Adrenal gland (tissue), 12 donors: ENCODE measurements around the gene OPCML. TPM values are rescaled to one million over a fixed set of nuclear protein-coding genes. Genes with fewer than 3 reads are reported as not detected.

Source experiments
- DNase-seq, 7 donors: peaks; one replicate each; pipeline ENCODE4 v3.0.0-alpha.2; 2019 to 2020
- H3K27ac ChIP-seq, 5 donors: fragments of 200-600 bp; sonication (generic) in 4 of 5; 1 replicate in 3 of 5; 2 replicates in 2 of 5; pipeline versions ENCODE4 v1.5.1 to v1.8.0; 2016 to 2020; ENCODE audit warnings: mild to moderate bottlenecking in 1 of 5
- H3K27me3 ChIP-seq: fragments of 200-600 bp; 2 replicates; pipeline ENCODE4 v1.8.0; 2021
- H3K36me3 ChIP-seq, 2 donors: fragments of 200-600 bp; replicated peaks in 1 of 2; 1 replicate in 1 of 2; 2 replicates in 1 of 2; pipeline versions ENCODE4 v1.5.1 to v1.8.0; 2018 to 2022
- H3K4me1 ChIP-seq, 2 donors: fragments of 200-600 bp; replicated peaks in 1 of 2; 1 replicate in 1 of 2; 2 replicates in 1 of 2; pipeline versions ENCODE4 v1.5.1 to v1.8.0; 2018 to 2021
- H3K4me3 ChIP-seq, 4 donors: fragments of 200-600 bp; sonication (generic) in 3 of 4; one replicate each; pipeline ENCODE4 v1.5.1; 2016 to 2018
- H3K9me3 ChIP-seq, 3 donors: fragments of 200-600 bp; sonication (generic) in 1 of 3; replicated peaks in 1 of 3; 1 replicate in 2 of 3; 2 replicates in 1 of 3; pipeline versions ENCODE4 v1.5.1 to v1.8.0; 2016 to 2021
- POLR2A ChIP-seq, 2 donors: fragments of 450-650 bp; IDR thresholded peaks; one replicate each; pipeline ENCODE4 v1.6.1; 2017; ENCODE audit warnings: antibody characterized with exemption in 2 of 2, mild to moderate bottlenecking in 2 of 2, moderate library complexity in 1 of 2
- WGBS, 4 donors: extraction: QIAGEN DNeasy Blood & Tissue Kit in 2 of 4; methylation state at CpG; one replicate each; pipeline versions ENCODE4 v1.1.5 to v1.1.7; 2013 to 2017; 5-methylcytosine and 5-hydroxymethylcytosine counted together
- intact Hi-C, 2 donors: fragments of 100-400 bp; cut with DNase I; formaldehyde crosslinking; loops; one replicate each; pipeline versions ENCODE4 v1.14.1 to v1.15.0; 2022 to 2023
- polyA plus RNA-seq, 3 donors: library from polyadenylated mRNA; stranded (reverse); fragments of 200-250 nt in 2 of 3; fragments of 350-450 nt in 1 of 3; fragmentation: Illumina TruSeq in 1 of 3; extraction: RNeasy Lipid Tissue Mini Kit (QIAGEN cat#74804) in 1 of 3; gene quantifications; one replicate each; pipeline ENCODE4 v1.2.3, GENCODE V29; 2013 to 2014
- total RNA-seq, 9 donors: library from RNA; depleted of rRNA in 4 of 9; stranded (reverse); fragments of >200 nt in 4 of 9; fragments of 120-200 nt in 1 of 9; fragmentation: NEBNext Ultra II Directional in 1 of 9; extraction: Animal tissue kit (Norgen Biotek cat#: 25700) in 1 of 9; gene quantifications; one replicate each; pipeline versions ENCODE4 v1.1.0 to v1.2.4, GENCODE V29; 2013 to 2023
- TF ChIP-seq, protein P1 (sequence below), 6 experiments: fragments of 450-650 bp in 4 of 6; fragments of 200-600 bp in 2 of 6; sonication (generic) in 1 of 6; IDR thresholded peaks; 1 replicate in 5 of 6; 2 replicates in 1 of 6; pipeline versions ENCODE4 v1.5.1 to v1.8.0; 2016 to 2021; ENCODE audit warnings: antibody characterized with exemption in 6 of 6, mild to moderate bottlenecking in 2 of 6, moderate library complexity in 1 of 6
- donor health status: healthy with polysubstance abuse.
- donor health status: Bipolar disorder and iron deficiency.
- donor health status: DM: yes; HTN: yes; CAD: no.
- donor health status: DM: no; HTN: no; CAD: no.
- donor health status: DM: no; HTN: no; CAD: no.
- donor health status: DM: yes; HTN: yes; CAD: no.

Gene OPCML
- total and polyA plus RNA-seq, 12 donors, result 0.10 to 5.5 (median 0.72) TPM; not detected in 5

DNA sequence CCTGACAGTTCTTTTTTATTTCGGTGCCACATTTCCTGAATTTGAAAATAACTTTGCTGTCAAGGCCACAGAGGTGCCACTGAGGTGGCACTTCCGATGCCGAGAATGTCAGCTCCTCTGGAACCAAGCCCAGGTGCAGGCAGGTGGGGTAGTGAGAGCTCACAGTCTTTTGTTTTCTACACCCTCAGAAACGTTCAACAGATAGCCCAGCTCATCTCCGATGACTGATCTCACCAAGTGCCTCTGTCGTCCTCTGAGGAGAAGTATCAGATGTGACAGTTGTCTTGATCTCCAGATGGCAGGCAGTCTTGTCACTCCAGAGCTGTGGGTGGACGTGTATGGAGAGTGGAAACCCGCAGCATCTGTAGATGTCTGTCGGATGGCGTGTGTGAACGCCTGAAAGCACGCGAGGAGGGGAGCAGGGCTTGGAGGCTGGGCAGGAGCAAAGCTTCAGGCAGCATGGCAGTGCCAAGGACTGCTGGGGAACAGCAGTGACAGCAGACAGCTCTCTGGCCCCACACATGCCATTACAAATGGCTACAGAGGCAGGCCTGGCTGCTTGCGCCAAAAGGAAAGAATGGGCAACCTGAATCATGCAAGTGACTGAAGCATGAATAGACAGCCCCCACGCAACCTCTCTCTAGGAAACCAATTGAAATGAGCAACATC lies 877.0 kb downstream of the OPCML start:
- H3K27me3 ChIP-seq, result no peaks in the 10 kb centered on the region
- intact Hi-C loops, result no loop called here
- DNase-seq, result no peak
- H3K4me1 ChIP-seq, result no peaks in the 10 kb centered on the region
- H3K27ac ChIP-seq, result no peak overlapping the region
- TF ChIP-seq, protein P1, sequence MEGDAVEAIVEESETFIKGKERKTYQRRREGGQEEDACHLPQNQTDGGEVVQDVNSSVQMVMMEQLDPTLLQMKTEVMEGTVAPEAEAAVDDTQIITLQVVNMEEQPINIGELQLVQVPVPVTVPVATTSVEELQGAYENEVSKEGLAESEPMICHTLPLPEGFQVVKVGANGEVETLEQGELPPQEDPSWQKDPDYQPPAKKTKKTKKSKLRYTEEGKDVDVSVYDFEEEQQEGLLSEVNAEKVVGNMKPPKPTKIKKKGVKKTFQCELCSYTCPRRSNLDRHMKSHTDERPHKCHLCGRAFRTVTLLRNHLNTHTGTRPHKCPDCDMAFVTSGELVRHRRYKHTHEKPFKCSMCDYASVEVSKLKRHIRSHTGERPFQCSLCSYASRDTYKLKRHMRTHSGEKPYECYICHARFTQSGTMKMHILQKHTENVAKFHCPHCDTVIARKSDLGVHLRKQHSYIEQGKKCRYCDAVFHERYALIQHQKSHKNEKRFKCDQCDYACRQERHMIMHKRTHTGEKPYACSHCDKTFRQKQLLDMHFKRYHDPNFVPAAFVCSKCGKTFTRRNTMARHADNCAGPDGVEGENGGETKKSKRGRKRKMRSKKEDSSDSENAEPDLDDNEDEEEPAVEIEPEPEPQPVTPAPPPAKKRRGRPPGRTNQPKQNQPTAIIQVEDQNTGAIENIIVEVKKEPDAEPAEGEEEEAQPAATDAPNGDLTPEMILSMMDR (IDR thresholded peaks at IDR 0.05), result no peak
- TF ChIP-seq POLR2A (IDR thresholded peaks at IDR 0.05), result no peak
- WGBS, 4 donors, result 86 to 91% (median 88%) methylated on average over 14 to 15 of the region's 15 CpGs
- no peaks in the 10 kb centered on the region for H3K36me3 ChIP-seq
- H3K4me3 ChIP-seq, result no peak overlapping the region
- no peaks in the 10 kb centered on the region for H3K9me3 ChIP-seq

DNA sequence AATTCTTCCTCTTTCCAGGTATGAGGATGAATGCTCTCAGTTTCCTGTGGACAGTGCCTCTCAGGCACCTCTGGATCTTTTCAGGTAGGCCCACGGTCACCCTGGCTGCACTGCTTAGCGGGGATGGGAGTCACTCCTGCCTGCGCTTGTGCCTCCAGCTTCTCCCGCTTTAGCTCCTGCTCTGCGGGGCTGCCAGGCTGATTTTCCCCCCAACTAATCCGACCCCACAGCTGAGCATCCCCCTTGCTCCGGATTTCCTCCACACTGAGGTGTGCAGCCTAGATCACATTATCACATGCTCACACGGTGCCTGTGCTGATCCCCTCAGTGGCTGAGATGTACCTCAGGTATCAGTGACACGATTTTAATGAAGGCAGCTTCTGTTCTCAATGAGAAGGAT lies 879.1 kb downstream of the OPCML start:
- intact Hi-C loops, result no loop called here
- no peaks in the 10 kb centered on the region for H3K36me3 ChIP-seq
- no peaks in the 10 kb centered on the region for H3K4me1 ChIP-seq
- TF ChIP-seq POLR2A (IDR thresholded peaks at IDR 0.05), result no peak
- TF ChIP-seq, protein P1 (IDR thresholded peaks at IDR 0.05), result no peak
- H3K27me3 ChIP-seq, result no peaks in the 10 kb centered on the region
- DNase-seq, result no peak
- H3K9me3 ChIP-seq, result no peaks in the 10 kb centered on the region
- H3K27ac ChIP-seq, result no peak overlapping the region
- no peak overlapping the region for H3K4me3 ChIP-seq
- 80 to 91% (median 87%) methylated on average over 9 of the region's 9 CpGs for WGBS, 4 donors

DNA sequence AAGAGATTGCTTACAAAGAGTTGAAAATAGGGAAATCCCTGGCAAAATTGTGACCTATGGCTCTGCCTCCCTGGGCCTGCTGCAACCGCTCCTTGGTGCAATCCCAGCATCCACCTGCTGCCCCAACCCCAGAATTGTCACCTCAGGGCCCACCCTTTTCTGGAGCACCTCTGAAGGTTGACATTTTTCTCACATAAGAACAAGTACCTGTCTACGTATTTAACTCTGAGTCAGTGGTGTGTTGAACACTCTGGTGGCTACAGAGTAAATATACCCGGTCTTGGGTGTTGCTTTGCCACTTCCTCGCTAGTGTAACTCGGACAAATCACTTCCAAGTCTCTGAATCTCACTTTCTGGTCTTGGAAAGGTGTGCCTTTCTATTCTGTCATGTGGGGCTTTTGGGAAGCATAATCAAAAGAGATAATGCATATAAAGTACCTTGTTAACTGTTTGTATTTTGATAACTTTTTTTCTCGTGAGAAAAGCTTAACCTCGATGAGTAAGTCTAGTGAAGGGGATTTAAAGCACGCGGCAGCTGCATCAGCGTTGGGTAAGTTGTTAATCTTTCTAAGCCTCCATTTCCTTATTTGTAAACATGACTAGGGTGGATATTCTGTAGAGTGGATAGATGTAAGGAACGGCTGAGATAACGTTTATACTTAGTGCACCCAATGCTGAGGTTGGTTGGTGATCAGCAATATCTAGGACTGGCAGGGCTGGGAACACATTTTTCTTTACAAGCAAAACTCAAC lies 881.2 kb downstream of the OPCML start:
- no peak for TF ChIP-seq POLR2A (IDR thresholded peaks at IDR 0.05)
- TF ChIP-seq, protein P1 (IDR thresholded peaks at IDR 0.05), result no peak
- Histone ChIP-seq H3K27me3 (no peaks in the 10 kb centered on the region), H3K4me3 (no peak overlapping the region), H3K4me1 (no peaks in the 10 kb centered on the region), H3K27ac (no peak overlapping the region), H3K36me3 (no peaks in the 10 kb centered on the region), H3K9me3 (no peaks in the 10 kb centered on the region)
- no peak for DNase-seq
- WGBS, 4 donors, result 90 to 94% (median 92%) methylated on average over 12 of the region's 12 CpGs
- intact Hi-C loops, result no loop called here

DNA sequence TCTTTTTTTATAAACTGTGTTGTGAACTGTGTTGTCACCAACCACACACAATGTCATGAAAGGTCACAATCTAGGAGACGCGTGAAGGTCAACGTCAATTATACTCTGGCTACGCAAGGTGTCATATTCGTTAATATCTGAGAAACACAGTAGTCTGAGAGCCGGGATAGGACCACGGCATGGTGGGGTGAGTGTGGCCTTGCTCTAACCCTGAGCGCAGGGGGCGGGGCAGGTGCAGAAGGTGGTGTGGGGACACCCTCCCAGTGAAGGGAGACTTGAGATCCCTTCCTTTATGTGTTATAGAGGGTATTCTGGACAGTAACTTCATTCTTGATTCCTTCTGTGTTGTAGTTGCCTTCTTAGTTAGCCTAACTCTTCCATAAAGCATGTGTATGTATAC lies 883.0 kb downstream of the OPCML start:
- intact Hi-C loops, result no loop called here
- Histone ChIP-seq H3K36me3 (no peaks in the 10 kb centered on the region), H3K4me3 (no peak overlapping the region), H3K27me3 (no peaks in the 10 kb centered on the region), H3K27ac (no peak overlapping the region), H3K4me1 (no peaks in the 10 kb centered on the region), H3K9me3 (no peaks in the 10 kb centered on the region)
- TF ChIP-seq, protein P1 (IDR thresholded peaks at IDR 0.05), result no peak
- no peak for TF ChIP-seq POLR2A (IDR thresholded peaks at IDR 0.05)
- 88 to 97% (median 95%) methylated on average over 9 of the region's 9 CpGs for WGBS, 4 donors
- DNase-seq, result no peak
